ENCODE measurements around the gene GAMT.
A peak's percentile ranks its signal among the peaks of the same experiment; 100 is the strongest.
"Not testable (repeated sequence)": the region's sequence is repeated elsewhere in the genome, so short reads cannot be mapped to it uniquely, and the experiment has no call there.

GAMT gene

GRCh38 chr19:1401138-1401888 lies at the start of gene GAMT:
GAMT (minus strand) TSS chr19:1401542; CDS start chr19:1401476, 66 bp downstream.
- Mint-ChIP-seq H3K27me3 (peaks cover 3% of the 10 kb centered on the region), H3K9me3 (no peaks in the 10 kb centered on the region), H3K4me3 (peak within 1 kb of the TSS; percentile 74), H3K36me3 (ENCODE audit: low read depth) (no peaks in the 10 kb centered on the region), H3K27ac (no peak within 1 kb of the TSS), H3K4me1 (ENCODE audit: low read depth) (peaks cover 6% of the 10 kb centered on the region)

DNA sequence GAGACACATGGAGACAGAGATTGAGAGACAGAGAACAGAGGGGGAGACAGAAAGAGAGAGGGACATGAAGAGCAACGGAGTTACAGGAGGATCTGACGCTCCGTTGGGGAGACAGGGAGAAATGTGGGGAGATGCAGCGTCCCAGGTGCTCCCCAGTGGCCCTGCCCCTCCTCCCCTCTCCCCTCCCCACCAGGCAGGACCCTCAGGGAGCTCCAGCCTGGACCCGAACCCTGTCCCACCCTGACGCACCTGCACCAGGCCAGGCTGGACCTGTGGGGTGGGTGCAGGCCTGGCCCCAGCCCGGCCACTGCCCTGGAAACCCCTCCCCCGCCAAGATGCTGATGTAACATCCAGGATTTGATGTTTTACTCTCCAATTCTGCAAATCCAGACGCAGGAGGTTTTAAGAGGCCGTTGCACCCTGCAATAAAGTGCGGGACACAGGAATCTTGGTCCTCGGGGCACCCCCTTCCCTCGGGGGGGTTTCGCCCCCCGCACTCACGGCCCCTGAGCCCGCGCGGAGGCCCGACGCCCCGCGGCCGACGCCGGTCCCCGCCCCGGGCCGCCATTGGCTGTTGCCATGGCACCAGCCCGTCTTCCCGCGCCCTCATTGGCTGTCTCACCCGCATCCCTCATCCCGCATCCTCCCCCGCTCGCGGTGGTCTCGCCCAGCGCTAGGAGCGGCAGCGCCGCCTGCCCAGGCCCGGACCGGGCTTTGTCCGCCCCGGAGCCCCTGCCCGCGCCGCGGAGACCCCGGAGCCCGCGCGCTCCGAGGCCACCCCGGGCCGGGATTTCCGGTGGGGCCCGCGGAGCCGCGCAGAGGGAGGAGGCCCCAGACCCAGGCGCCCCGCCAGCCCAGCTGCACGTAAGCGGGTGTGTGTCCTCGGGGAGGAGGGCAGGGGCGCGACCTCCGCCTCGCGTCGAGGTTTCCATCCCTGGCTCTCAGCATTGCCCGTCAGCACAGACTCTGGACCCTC lies 48.4 kb upstream of the GAMT start, which contains the start of gene APC2:
APC2 (plus strand) TSS at position 655 of the 976 bp plus-strand sequence. CDS start 2,881 bp downstream, outside the sequence.
- Mint-ChIP-seq H3K9me3 (no peaks in the 10 kb centered on the region), H3K27ac (no peak within 1 kb of the TSS), H3K4me3 (no peak within 1 kb of the TSS), H3K27me3 (peaks cover 50% of the 10 kb centered on the region), H3K36me3 (ENCODE audit: low read depth) (no peaks in the 10 kb centered on the region), H3K4me1 (ENCODE audit: low read depth) (peaks cover 18% of the 10 kb centered on the region)

DNA sequence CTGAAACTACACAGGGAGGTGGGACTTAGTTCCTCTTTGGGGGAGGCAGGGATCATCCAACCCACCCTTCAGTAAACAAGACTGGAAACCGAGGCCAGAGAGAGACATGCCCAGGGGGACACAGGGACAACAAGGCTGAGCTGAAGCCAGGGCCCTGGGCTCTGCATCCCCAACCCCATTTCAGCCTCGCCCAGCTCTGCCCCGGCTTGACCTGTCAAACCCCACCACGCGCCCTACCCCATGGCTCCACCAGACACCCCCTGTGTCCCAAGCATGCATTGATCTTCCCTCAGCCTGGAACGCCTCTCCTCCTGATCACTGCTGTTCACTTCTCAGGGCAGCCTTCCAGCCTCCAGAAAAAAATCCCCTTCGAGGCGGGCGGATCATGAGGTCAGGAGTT lies 46.6 kb upstream of the GAMT start:
- H3K27ac Mint-ChIP-seq = no peak overlapping the region
- H3K4me1 Mint-ChIP-seq (ENCODE audit: low read depth) = peaks cover 14% of the 10 kb centered on the region
- peaks cover 42% of the 10 kb centered on the region for H3K27me3 Mint-ChIP-seq
- no peak overlapping the region for H3K4me3 Mint-ChIP-seq
- no peaks in the 10 kb centered on the region for H3K9me3 Mint-ChIP-seq
- no peaks in the 10 kb centered on the region for H3K36me3 Mint-ChIP-seq (ENCODE audit: low read depth)

DNA sequence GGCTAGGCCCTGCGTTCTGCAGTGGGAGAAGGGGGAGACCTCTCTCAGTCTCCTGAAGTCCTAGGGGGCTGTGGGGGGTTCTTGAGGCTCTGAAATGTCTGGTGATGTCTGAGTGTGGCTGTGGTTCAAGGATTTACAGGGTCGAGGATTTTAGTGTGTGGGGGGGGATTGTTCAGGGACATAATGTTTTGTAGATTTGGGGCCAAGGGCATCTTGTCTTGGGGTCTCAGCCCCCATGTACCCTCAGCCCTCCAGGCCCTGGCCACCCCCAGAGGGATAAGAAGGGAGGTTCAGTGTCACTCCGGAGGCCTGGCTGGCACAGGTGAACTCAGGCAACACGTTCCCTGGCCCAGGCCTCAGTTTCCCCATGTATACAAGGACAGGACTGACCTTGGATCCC lies 46.2 kb upstream of the GAMT start:
- Mint-ChIP-seq H3K36me3 (ENCODE audit: low read depth) (peaks cover 4% of the 10 kb centered on the region), H3K4me1 (ENCODE audit: low read depth) (peaks cover 18% of the 10 kb centered on the region), H3K27me3 (peaks cover 40% of the 10 kb centered on the region), H3K9me3 (no peaks in the 10 kb centered on the region), H3K4me3 (no peak overlapping the region), H3K27ac (no peak overlapping the region)

- Mint-ChIP-seq H3K9me3 (no peaks in the 10 kb centered on the region), H3K4me1 (ENCODE audit: low read depth) (peaks cover 22% of the 10 kb centered on the region), H3K27me3 (peaks cover 39% of the 10 kb centered on the region), H3K27ac (no peak overlapping the region), H3K36me3 (ENCODE audit: low read depth) (peaks cover 10% of the 10 kb centered on the region), H3K4me3 (no peak overlapping the region)
Measured at GRCh38 chr19:1446713-1447481, 45.6 kb upstream of the GAMT start.

DNA sequence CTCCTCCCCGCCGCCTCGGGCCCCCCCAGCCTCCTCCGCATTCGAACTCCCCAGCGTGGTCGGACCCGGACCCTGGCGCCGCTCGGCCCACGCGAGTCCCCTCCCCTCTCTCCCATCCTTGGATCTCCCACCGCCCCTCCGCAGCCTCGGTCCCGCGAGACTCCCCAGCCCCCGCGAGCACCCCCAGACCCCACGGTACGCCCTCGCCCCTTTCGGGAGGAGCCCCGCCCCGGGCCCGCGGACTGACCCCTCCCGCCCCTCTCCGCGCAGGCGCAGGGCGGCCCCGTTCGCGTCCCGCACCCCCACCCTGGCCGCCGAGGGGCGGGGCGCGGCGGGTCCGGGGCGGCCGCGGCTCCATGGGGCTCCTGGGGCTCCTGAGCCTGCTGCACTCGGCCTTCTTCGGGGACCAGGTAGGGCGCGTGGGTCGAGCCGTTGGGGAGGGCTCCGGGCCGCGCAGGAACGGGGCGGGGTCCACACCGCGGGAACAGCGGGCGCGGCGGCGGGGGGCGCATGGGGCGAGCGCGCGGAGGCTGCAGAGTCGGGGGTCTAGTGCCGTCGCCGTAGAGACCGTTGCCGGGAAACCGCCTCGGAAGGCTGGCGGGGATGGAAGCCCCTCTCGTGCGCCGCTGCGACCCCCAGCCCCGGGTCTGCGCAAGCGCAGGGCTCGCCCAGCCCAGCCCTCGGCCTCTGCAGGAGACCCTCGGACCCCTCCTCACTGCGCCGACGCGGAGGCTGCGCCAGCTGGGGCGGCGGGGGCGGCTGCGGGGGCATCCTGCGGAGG lies 44.8 kb upstream of the GAMT start:
- H3K4me3 Mint-ChIP-seq = no peak overlapping the region
- H3K36me3 Mint-ChIP-seq (ENCODE audit: low read depth) = peaks cover 18% of the 10 kb centered on the region
- H3K27ac Mint-ChIP-seq = no peak overlapping the region
- peaks cover 33% of the 10 kb centered on the region for H3K27me3 Mint-ChIP-seq
- peaks cover 23% of the 10 kb centered on the region for H3K4me1 Mint-ChIP-seq (ENCODE audit: low read depth)
- no peaks in the 10 kb centered on the region for H3K9me3 Mint-ChIP-seq

DNA sequence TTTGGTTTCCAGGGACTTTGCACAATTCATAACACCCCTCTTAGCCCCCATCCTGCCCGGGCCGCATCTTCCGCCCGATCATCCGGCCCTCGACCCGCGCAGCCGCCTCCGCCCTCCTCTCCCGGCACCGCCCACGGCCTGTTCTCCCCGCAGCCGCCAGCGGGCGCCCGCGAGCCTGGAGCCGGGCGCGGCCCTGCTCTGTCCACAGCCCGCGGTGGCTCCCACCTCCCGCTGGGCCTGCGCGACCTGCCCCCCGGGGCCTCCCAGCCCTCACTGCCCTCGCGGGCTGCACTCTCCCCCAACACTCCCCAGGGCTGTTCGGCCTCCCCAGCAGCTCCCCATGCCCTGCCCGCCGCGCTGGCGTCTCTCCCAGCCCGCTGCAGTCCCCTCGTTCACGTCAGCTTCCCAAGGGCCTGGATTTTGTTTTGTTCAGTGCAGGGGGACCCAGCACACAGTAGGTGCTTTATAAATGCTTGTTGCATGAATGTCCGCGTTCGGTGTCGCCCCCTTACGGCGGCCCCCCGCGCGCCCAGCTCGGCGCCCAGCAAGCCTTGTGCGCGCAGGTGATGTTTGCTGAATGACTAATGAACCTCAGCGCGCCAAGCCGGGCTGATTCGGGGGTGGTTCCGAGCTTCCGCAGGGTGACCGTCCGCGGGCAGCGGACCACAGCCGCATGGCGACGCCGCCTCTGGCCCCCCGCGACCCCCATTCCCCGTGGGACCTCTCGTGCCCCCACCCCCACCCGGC lies 44.0 kb upstream of the GAMT start:
- Mint-ChIP-seq H3K9me3 (no peaks in the 10 kb centered on the region), H3K27ac (no peak overlapping the region), H3K27me3 (peaks cover 25% of the 10 kb centered on the region), H3K36me3 (ENCODE audit: low read depth) (peaks cover 25% of the 10 kb centered on the region), H3K4me3 (peak overlapping the region; percentile 60), H3K4me1 (ENCODE audit: low read depth) (peaks cover 28% of the 10 kb centered on the region)

DNA sequence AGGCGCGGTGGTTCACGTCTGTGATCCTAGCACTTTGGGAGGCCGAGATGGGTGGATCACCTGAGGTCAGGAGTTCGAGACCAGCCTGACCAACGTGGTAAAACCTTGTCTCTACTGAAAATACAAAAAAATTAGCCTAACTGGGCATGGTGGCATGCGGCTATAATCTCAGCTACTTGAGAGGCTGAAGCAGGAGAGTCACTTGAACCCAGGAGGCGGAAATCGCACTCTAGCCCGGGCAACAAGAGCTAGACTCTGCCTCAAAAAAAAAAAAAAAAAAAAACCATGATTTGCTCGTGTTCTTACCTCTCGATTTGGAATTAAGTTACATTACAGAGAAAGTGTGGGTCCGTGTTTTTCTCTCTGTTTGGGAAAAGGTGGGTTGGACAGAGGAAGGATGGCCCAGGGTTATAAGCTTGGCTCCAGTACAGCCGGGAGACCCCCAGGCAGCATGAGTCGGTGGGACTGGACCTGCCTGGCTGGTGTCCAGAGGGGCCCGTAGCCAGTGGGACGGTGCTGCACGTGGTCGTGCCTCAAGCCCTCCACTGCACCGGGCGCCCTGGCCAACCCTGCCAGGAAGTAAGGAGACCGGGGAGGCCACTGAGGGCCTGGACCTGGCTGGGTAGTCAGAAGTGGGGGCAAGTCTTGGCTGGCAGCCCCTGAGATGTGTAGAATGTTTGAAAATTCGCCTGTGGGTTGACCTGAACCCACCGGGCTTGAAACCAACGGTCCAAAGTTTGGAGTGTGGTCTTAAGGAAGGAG lies 40.5 kb upstream of the GAMT start:
- peaks cover 44% of the 10 kb centered on the region for H3K36me3 Mint-ChIP-seq (ENCODE audit: low read depth)
- H3K4me3 Mint-ChIP-seq = peak overlapping the region; percentile 94
- H3K9me3 Mint-ChIP-seq = no peaks in the 10 kb centered on the region
- H3K27me3 Mint-ChIP-seq = no peaks in the 10 kb centered on the region
- H3K27ac Mint-ChIP-seq = peak overlapping the region; percentile 75
- H3K4me1 Mint-ChIP-seq (ENCODE audit: low read depth) = peaks cover 47% of the 10 kb centered on the region

DNA sequence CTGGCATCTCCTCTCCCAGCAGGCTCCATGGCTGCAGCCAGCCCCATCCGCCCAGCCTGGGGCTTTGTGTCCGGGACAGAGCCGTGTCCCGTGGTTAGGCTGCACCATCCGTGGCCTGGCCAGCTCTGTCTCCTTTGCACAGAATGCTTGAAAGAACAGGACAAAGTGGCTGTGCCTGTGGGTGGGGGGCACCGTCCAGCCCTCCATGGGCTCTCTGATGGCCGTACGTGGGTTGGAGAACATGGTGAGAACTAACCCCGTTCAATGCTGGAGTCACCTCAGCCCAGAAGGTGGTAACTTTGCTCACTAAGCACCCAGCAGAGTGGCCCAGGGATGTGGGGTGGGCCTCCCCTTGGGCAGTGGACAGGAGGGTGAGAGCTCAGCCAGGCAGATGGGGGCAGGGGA lies 39.7 kb upstream of the GAMT start:
- Mint-ChIP-seq H3K4me3 (peak overlapping the region; percentile 94), H3K4me1 (ENCODE audit: low read depth) (peaks cover 47% of the 10 kb centered on the region), H3K27me3 (no peaks in the 10 kb centered on the region), H3K9me3 (no peaks in the 10 kb centered on the region), H3K27ac (peak overlapping the region; percentile 75), H3K36me3 (ENCODE audit: low read depth) (peaks cover 44% of the 10 kb centered on the region)

GRCh38 chr19:1440418-1440801 lies 39.1 kb upstream of the GAMT start:
- H3K27me3 Mint-ChIP-seq = no peaks in the 10 kb centered on the region
- no peaks in the 10 kb centered on the region for H3K9me3 Mint-ChIP-seq
- peaks cover 49% of the 10 kb centered on the region for H3K36me3 Mint-ChIP-seq (ENCODE audit: low read depth)
- H3K27ac Mint-ChIP-seq = peak overlapping the region; percentile 75
- peaks cover 46% of the 10 kb centered on the region for H3K4me1 Mint-ChIP-seq (ENCODE audit: low read depth)
- peak overlapping the region; percentile 94 for H3K4me3 Mint-ChIP-seq

DNA sequence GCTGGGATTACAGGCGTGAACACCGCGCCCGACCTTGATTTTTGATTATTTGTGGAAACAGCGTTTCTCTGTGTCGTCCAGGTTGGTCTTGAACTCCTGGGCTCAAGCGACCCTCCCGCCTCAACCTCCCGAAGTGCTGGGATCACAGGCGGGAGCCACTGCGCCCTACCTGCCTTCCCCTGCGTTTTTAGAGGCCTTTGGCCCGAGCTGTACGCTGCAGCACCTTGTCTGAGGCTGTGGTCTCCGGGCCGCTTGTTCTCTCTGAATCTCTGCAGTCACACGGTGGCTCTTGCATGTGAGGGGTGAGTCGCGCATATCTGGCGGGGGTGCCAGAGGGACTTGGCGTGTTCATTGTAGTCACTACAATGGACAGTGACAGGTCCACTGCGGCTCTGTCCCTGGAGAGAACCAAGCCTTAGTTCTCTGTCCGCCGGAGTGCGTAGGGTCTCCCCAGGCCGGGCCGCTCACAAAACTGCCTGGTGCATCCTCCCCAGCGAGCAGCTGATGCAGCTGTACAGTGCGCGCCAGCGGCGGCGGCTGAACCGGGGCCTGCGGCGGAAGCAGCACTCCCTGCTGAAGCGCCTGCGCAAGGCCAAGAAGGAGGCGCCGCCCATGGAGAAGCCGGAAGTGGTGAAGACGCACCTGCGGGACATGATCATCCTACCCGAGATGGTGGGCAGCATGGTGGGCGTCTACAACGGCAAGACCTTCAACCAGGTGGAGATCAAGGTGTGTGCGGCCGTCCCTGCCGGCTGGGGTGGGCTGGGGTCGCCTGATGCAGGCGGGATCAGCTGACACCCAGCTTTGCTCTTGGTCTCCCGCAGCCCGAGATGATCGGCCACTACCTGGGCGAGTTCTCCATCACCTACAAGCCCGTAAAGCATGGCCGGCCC lies 38.4 kb upstream of the GAMT start:
- H3K36me3 Mint-ChIP-seq (ENCODE audit: low read depth) = peaks cover 52% of the 10 kb centered on the region
- H3K27ac Mint-ChIP-seq = peak overlapping the region; percentile 100
- peaks cover 39% of the 10 kb centered on the region for H3K4me1 Mint-ChIP-seq (ENCODE audit: low read depth)
- H3K4me3 Mint-ChIP-seq = peak overlapping the region; percentile 94
- H3K27me3 Mint-ChIP-seq, H3K9me3 Mint-ChIP-seq: not testable (repeated sequence)

DNA sequence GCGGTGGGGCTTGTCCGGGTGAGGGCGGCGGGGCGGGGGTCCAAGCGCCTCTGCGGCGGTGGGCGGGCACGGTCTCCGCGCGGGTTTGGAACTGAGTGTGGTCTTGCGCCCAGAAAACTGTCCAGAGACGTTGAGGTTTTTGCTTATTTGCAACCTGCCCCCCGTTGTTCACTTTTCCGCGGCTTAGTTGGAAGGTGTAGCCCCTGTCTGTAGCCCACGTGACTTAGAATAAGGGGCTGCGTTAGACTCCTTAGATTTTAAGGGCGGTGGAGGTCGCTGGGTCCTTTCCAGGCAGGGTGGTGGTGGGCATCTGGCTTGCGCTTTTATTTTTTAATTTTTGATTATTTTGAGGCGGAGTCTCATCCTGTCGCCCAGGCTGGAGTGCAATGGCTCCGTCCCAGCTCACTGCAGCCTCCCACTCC lies 37.6 kb upstream of the GAMT start:
- peaks cover 39% of the 10 kb centered on the region for H3K4me1 Mint-ChIP-seq (ENCODE audit: low read depth)
- H3K9me3 Mint-ChIP-seq = no peaks in the 10 kb centered on the region
- peak overlapping the region; percentile 94 for H3K4me3 Mint-ChIP-seq
- no peaks in the 10 kb centered on the region for H3K27me3 Mint-ChIP-seq
- peak overlapping the region; percentile 100 for H3K27ac Mint-ChIP-seq
- peaks cover 52% of the 10 kb centered on the region for H3K36me3 Mint-ChIP-seq (ENCODE audit: low read depth)
